ENCODE data around the gene VAMP4.
"Not testable (repeated sequence)": the region's sequence is repeated elsewhere in the genome, so short reads cannot be mapped to it uniquely, and the experiment has no call there.

VAMP4 gene

GRCh38 chr1:171748651-171749050 is 6.8 kb upstream of the VAMP4 start:
- DNase-seq = no peak

- no peak for DNase-seq
These were observed 3.1 kb upstream of the VAMP4 start for GRCh38 chr1:171744986-171745385.

DNA sequence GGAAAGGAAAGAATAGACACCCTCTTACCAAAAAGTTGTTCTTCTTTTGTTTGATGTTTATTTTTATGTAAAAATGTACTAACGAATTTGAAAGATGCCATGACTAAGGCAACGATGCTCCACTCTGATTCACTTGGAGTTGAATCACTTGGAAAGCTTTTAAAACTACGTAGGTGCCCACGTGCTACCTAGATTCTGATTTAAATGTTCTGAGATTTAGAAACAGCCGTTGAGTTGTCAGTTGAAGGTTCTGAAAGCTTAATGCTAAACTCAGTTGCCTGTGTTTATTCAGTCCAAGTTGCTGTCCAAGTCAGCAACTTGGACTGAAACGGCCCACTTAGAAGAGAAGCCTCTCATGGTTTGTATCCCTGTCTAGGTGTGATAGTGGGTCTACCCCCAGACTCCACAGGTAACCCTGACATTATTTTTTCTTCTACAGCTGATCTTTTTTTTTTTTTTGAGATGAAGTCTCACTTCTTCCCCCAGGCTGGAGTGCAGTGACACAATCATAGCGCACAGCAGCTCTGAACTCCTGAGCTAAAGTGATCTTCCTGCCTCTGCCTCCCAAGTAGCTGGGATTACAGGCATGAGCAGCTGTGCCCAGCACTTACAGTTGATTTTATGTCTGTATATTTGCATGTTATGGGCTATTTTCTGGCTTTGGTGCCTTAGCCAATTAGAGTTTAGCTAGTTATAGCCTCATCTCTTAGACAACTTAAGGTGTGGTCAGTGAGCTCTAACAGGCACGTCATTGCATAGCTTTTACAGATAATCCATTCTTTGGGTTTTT is 1.4 kb upstream of the VAMP4 start:
- DNase-seq = peak; percentile 8

GRCh38 chr1:171742577-171742922 is 685 bp upstream of the VAMP4 start:
- DNase-seq = no peak

DNA sequence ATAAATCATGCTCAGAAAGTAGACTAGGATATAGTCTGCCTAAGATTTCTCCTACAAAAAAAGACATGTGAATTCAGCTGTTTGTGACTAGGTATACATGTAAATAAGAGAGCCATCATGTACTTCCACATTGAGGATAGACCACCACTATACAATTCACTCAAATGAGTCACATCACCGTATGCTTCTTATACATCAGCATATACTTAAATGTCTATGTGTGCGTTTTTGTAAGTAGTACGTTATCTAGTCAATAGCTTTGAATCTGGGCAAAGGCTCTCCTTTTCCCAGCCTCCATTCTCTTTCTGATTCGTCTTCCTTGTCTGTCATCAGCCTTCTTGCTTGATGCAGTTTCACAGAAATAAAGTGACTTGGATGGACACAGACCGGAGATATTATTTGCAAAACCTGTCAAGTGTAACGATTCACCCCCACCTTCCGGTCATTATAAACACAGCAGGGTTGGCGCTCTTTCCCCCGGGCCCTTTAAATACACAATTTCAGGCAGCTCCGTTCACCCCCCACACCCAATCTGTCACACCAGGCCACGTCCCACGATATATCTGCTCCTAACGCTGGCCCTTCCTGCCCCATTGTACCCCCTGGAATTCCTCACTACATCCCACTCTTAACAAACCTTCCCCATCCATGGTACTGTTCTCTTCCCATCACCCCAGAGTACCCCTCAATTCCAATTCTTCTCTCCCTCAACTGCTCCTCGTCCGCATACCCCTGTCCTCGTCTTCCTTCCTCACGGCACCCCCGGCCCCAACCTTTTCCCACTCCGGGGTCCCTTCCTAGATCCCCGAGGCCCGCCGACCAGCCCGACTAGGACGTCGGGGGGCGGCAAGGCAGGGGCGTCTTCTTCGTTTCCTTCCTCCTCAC is 636 bp downstream of the VAMP4 start:
- peak; percentile 60 for DNase-seq

DNA sequence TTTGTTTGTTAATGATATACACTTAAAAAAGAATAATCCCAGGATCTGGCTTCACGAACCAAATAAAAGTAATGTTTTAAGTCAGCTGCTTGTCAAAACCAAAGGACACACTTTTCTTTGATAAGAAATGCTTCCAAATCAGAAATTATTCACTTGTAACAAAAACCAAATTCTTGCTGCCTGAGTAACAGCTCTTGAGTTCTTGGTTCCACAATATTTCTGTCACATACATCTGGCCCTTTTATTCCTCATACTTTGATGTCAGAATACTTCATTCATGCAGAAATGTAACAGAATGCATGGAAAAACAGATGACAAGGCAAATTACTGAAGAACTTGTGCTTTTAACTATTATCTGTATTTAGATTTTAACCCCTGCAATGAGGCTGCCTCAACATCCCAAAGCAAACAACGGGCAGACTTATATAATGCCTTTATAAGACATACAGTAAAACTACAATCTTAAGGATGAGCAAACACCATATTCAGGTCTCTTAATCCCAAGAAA is 1.5 kb downstream of the VAMP4 start:
- no peak for DNase-seq

DNA sequence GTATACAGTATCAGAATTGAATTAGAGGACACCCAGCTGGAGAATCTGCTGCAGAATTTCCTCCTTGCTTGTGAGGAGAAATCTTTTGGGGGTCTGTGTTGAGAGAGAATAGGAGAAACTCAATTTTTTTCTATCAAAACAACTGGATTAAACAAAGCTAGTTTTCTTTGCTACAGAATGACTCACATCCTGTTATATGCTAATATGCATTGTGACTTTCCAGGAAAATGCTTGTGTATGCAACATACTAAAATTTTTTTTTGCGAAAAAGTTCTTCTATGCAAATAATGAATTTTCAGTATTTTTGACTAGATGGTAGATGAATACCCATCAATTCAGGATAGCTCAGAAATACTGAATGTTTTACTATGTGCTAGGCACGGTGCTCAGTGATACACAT is 2.2 kb downstream of the VAMP4 start:
- DNase-seq = no peak

DNA sequence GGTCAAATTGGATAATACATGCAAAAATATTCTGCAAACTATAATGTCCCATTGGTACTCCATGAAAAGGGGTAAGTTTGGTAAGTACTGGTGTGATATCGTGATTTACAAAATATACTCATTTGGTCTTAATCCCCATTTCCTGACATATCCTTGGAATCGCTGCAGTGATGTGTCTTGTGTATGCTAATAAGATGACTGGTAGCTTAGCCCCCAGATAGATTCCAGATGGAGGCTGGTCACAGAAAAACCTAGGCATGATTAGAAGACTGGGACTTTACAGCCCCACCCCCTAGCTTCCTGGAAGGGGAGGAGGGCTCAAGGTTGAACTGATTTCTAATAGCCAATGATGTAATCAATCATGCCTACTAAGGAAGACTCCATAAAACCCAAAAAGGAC is 3.0 kb downstream of the VAMP4 start:
- no peak for DNase-seq

GRCh38 chr1:171736196-171736595 is 5.7 kb downstream of the VAMP4 start:
- no peak for DNase-seq

- no peak for DNase-seq
These were observed 11.8 kb downstream of the VAMP4 start for GRCh38 chr1:171730052-171730451.

GRCh38 chr1:171727778-171728177 is 14.1 kb downstream of the VAMP4 start:
- no peak for DNase-seq

- DNase-seq = not testable (repeated sequence)
These were observed 18.7 kb downstream of the VAMP4 start for GRCh38 chr1:171723180-171723579.

- DNase-seq = no peak
These were observed 23.0 kb downstream of the VAMP4 start for GRCh38 chr1:171718848-171719247.

DNA sequence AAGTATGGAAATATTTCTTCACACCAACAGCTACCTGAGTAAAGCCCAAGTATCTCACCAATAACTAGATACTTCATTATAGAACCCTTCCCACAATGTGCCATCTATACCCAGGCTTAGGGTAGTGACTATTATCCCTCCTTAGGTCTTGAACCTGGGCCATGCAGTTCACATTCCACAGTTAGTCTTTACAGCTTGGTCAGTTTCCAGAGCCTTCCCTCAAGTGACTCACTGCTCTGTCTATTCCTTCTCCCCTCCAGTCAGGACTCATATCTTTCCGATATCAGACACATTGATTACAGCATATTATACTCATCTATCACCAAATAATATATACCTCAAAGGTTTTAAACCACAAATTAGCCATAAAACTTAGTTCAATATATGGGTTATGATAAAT is 23.6 kb downstream of the VAMP4 start:
- DNase-seq = no peak

GRCh38 chr1:171717062-171717718 is 24.7 kb downstream of the VAMP4 start:
- DNase-seq = no peak

- DNase-seq = no peak
These were observed 25.2 kb downstream of the VAMP4 start for GRCh38 chr1:171716616-171717015.

GRCh38 chr1:171715813-171716251 is 26.0 kb downstream of the VAMP4 start:
- no peak for DNase-seq

- no peak for DNase-seq
These were observed 29.5 kb downstream of the VAMP4 start for GRCh38 chr1:171712341-171712740.

GRCh38 chr1:171711643-171712042 is 30.2 kb downstream of the VAMP4 start:
- DNase-seq = no peak

DNA sequence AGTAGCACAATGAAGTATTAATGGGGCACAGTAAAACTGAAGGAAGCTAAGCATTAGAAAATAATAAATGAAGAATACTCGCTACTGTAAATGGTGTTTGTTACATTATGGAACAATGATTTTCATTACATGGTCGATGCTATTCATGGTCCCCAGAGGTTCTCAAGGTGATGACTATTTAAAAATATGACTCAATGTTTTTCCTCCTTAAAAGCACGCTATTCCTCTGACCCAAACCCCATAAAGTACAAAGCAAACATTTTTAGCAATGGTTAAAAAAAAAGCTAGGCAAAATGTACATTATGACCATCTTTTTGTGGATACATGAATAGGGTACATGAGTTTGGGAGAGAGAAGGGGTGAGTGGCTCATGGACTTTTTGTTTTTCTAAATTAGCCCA is 34.3 kb downstream of the VAMP4 start:
- no peak for DNase-seq

GRCh38 chr1:171702598-171702997 is 39.3 kb downstream of the VAMP4 start:
- DNase-seq = no peak

DNA sequence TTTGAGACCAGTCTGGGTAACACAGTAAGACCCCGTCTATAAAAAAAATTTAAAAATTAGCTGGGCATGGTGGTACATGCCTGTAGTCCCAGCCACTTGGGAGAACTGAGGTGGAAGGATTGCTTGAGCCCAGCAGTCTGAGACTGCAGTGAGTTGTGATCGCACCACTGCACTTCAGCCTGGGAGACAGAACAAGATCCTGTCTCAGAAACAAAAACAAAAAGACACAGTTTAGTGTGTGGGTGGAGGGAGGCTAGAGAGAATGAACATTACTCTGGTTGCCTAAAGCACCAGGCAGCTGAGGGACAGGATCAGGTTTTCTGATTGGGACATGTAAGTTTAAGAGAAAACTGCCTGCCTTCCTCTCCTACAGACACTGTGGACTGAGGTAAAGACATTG is 42.3 kb downstream of the VAMP4 start:
- DNase-seq = no peak

DNA sequence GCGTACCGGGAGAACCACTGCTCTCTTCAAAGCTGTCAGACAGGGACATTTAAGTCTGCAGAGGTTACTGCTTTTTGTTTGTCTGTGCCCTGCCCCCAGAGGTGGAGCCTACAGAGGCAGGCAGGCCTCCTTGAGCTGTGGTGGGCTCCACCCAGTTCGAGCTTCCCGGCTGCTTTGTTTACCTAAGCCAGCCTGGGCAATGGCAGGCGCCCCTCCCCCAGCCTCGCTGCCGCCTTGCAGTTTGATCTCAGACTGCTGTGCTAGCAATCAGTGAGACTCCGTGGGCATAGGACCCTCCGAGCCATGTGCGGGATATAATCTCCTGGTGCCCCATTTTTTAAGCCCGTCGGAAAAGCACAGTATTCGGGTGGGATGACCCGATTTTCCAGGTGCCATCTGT is 46.1 kb downstream of the VAMP4 start:
- not testable (repeated sequence) for DNase-seq

All from CD4-positive, alpha-beta T cell treated with Interleukin-21 for 1 hour (primary cell).